Measurements from ENCODE around the gene FOXI1.

FOXI1 gene

DNA sequence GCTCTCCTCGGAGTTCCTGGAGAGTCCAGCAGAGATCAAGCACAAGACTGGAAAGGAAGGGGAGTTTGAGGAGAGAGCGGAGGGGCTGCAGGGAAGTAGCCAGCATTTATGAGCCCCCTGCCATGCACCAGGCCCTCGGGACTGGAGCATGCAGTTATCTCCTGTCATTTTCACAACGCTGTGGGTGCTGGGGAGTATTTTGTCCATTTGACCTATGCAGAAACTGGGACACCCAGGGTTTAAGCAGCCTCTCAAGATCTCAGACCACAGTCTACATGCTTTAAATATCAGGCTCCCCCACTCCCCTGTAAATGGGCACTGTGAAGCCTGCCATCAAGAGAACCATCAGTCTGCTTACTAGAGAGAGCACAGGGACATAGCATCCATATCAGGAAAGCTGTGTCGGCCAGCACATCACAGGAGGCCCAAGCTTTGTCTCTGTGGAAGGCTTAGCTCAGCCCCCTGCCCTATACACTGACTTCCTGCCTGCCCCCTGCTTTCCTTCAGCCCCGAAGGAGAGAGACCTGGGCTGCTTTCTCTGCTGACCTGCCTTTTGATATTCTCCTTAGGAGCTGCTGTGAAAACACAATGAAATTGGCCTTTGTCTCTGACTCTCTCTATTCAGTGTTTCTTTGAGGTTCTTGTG lies 7.3 kb downstream of the FOXI1 start:
- H3K4me3 ChIP-seq (ENCODE audit: low read depth, low read length), result no peak overlapping the region
- TF ChIP-seq, protein P1, sequence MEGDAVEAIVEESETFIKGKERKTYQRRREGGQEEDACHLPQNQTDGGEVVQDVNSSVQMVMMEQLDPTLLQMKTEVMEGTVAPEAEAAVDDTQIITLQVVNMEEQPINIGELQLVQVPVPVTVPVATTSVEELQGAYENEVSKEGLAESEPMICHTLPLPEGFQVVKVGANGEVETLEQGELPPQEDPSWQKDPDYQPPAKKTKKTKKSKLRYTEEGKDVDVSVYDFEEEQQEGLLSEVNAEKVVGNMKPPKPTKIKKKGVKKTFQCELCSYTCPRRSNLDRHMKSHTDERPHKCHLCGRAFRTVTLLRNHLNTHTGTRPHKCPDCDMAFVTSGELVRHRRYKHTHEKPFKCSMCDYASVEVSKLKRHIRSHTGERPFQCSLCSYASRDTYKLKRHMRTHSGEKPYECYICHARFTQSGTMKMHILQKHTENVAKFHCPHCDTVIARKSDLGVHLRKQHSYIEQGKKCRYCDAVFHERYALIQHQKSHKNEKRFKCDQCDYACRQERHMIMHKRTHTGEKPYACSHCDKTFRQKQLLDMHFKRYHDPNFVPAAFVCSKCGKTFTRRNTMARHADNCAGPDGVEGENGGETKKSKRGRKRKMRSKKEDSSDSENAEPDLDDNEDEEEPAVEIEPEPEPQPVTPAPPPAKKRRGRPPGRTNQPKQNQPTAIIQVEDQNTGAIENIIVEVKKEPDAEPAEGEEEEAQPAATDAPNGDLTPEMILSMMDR (conservative IDR thresholded peaks at IDR 0.05; ENCODE audit: low read depth, low read length), result no peak
- no peak for DNase-seq (ENCODE audit: low read depth)

DNA sequence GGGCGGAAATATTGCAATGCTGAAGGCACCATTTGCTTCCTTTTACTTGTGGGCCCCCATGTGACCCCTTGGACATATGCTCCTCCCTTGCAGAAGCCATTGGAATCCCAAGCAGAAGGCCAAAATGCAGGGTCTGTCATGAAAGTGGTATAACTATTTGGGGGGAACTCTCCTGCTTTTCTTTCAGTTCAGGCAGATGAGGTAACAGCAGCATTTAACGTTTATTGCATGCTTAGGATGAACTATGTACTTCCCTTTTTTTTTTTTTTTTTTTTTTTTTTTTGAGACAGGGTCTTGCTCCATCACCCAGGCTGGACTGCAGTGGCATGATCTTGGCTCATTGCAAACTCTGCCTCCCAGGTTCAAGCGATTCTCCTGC lies 7.8 kb downstream of the FOXI1 start:
- TF ChIP-seq, protein P1 (conservative IDR thresholded peaks at IDR 0.05; ENCODE audit: low read depth, low read length), result no peak
- DNase-seq (ENCODE audit: low read depth), result no peak
- H3K4me3 ChIP-seq (ENCODE audit: low read depth, low read length), result no peak overlapping the region

DNA sequence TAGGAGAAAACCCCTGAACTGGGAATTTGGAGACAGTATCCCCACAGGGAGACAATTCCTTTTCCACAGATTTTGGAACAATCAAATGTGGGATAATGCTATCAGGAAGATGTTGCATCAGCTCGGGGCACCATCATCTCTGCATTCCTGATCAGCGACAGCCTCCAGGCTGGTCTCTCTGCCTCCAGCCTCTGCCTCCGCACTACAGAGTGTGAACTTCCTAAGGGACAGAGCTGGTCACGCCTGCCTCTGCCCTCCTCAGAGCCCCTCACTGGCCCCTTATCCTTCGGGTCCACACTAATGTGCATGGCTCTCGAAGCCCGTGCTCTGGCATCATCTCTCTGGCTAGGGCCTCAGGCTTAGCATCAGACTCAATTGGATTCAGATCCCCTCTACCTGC lies 8.6 kb downstream of the FOXI1 start:
- TF ChIP-seq, protein P1 (conservative IDR thresholded peaks at IDR 0.05; ENCODE audit: low read depth, low read length), result no peak
- DNase-seq (ENCODE audit: low read depth), result no peak
- no peak overlapping the region for H3K4me3 ChIP-seq (ENCODE audit: low read depth, low read length)

DNA sequence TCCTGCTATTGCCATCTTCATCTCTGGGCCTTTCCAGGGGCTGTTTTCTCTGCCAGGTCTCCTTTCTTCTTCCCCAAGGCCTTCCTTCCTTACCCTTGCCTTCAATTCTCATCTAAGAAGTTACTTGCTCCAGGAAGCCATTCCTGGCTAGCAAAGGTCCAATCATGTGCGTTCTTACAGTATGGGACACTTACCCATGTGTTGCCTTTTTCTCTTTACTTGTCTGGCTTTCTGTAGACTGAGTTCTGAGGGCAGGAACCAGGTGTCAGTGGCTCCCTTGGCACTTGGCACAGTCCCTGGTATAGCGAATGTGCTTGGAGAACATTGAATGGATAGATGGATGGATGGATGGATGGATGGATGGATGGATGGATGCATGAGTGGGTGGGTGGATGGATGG lies 10.2 kb downstream of the FOXI1 start:
- no peak overlapping the region for H3K4me3 ChIP-seq (ENCODE audit: low read depth, low read length)
- TF ChIP-seq, protein P1 (conservative IDR thresholded peaks at IDR 0.05; ENCODE audit: low read depth, low read length), result no peak
- DNase-seq (ENCODE audit: low read depth), result no peak

DNA sequence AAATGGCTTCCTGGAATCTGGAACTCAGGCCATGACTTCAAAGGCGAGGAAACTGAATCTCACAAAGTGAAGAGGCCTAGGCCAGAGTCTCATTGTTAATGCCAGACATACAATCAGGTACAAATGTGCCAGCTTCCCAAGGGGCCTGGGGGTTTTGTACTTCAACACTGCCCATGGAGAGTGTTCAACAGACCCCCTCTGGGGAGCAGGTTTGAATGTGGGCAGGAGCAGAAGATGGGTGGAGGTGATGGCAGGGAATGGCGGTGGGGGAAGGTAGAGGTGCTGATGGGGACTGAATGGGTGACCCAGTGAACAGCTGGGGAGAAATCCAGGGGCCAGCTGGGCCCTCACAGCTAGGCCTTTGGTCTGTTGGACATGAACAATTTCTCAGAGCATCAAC lies 12.0 kb downstream of the FOXI1 start:
- no peak overlapping the region for H3K4me3 ChIP-seq (ENCODE audit: low read depth, low read length)
- TF ChIP-seq, protein P1 (conservative IDR thresholded peaks at IDR 0.05; ENCODE audit: low read depth, low read length), result no peak
- DNase-seq (ENCODE audit: low read depth), result no peak

DNA sequence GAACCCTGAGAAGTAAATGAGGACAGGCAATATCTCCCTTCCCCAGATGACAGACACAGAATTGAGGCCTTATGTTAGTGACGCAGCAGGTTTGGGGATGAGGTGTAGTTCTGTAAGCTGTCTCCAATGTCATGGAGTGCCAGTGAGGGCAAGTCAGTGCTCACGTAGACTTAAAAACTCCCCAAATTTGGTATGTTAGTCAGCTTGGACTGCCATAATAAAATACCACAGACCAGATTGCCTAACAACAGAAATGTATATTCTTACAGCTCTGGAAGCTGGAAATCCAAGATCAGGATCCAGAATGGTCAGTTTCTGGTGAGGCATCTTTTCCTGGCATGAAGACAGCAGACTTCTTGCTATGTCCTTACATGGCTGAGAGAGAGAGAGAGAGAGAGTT lies 14.9 kb downstream of the FOXI1 start:
- TF ChIP-seq, protein P1 (conservative IDR thresholded peaks at IDR 0.05; ENCODE audit: low read depth, low read length), result no peak
- H3K4me3 ChIP-seq (ENCODE audit: low read depth, low read length), result no peak overlapping the region
- peak; percentile 52 for DNase-seq (ENCODE audit: low read depth)

DNA sequence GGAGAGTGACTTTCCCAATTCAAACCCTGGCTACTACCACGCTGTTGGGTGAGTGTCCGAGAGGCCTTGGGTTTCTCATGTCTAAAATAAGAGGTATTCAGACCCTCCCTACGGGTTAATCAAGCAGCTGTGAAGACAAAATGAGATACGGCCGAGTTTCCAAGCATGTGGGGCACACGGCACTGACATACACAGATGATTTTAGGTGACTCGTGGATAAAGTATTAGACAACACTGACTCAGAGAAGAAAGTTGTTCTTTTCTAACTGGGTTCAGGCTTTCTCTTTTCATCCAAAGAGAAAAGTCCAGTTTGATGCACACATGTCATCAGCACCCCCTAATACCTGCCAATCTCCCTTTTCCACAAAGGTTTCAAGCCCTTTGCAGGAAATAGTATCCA lies 15.6 kb downstream of the FOXI1 start:
- DNase-seq (ENCODE audit: low read depth), result peak; percentile 9
- no peak overlapping the region for H3K4me3 ChIP-seq (ENCODE audit: low read depth, low read length)
- TF ChIP-seq, protein P1 (conservative IDR thresholded peaks at IDR 0.05; ENCODE audit: low read depth, low read length), result no peak

All from choroid plexus epithelial cell (primary cell).